Measurements from ENCODE around the gene CYP24A1.

CYP24A1 gene

DNA sequence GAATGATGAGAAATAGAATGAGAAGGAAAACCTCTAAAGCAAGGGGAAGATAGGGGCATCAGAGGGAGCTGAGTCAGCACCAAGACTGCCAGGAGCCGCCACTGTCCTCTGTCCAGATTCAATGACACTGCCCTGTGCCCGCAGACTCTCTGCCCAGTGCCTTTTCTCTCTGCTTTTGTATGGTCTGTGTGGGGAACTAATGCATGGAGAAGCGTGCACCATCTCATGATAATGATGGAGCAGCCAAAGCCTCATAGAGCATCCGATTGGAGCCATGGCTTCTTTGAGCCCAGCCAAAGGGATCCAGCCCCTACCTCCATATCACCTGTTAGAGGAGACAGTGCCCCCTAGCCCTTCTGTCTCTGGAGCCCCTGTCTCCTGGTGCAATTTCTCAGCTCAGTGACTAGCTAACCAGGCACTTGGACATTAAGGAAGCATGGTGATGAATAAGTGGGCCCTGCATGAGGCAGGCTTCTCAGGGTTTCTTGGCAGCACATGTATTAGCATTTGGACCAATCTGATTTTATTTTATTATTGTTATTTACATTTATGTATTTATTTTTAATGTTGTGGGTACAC lies 27.6 kb upstream of the CYP24A1 start:
- DNase-seq: no peak

- DNase-seq: no peak
Observed at GRCh38 chr20:54200487-54201267, 26.9 kb upstream of the CYP24A1 start.

DNA sequence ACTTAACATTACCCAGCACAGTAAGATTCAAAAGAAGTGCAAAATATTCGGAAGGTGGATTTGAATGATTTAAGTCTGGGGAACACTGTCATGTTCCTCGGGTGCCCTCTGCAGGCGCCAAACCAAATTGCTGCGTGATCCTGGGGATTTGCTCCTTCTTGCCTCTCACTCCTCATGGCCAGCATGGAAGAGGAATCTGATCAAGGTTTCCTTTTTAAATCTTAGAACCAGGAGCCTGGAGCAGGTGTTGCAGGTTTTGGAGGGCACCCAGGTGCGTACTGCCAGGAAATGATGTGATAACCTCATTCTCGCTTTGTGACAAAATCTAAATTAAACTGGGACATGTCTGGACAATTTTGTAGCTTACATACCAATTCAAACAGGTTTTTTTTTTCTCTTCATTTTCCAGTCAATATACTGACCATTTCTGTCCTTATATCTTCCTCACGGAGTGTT lies 26.0 kb upstream of the CYP24A1 start:
- DNase-seq: no peak

DNA sequence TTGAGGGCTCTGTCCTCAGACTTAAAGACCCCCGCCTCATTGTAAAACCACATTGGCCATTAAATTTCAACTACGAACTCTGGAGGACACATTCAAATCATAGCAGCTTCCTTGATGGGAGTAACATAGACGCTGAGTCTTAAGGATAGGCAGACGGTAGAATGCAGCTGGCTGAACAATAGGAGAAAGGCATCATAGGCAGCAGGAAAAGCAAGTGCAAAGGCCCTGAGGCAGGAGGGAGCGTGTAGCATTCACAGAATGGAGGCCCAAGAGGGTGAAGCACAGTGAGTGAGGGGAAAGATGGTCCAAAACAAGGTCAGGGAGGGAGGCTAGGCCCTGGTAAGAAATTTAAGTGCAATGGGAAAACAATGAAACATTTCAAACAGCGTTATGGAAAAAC lies 25.5 kb upstream of the CYP24A1 start:
- DNase-seq: no peak

GRCh38 chr20:54197621-54198604 lies 24.1 kb upstream of the CYP24A1 start:
- no peak for DNase-seq

DNA sequence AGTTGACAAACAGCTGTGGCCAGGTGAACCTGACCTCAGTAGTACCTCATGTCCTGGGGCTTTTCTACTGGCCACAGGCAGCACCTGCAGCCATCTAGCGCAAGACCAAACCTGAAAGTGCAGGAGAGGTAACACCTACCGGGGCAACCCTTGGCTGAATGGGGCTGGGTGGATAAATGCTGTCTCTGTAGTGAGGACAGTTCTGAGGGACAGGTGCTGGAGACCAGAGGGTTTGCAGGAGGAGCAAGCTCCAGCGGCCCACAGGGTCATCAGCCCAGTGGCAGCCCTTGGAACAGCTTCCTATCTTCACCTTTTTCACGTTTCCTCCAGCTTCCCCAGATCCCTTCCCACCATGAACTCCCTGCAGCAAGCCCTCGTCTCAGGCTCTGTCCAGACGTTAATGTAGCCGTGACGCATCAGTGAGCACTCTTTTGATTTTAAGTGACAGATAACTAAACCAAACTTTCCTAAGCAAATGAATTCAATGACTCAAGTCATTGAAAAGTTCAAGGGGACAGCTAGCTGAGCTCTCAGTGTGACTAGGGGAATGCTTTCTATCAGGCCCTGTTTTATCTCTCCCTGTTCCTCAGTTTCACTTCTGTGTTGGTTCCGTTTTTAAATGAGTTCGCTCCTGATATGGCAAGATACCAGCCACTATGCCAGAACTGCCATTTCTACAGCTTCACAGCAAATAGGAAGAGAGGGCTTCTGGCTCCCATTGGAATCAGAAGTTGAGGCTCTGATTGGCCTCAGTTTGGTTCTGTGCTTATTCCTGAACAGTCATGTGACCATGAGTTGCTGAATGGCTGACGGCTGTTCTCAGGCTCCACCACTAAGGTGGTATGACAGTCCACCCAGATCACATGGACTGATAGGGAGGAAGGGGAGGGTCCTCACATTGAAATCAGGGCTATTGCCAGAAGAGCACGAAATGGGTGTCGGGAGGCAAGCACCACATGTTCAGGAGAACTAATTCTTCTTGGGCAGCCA lies 22.0 kb upstream of the CYP24A1 start:
- no peak for DNase-seq

- DNase-seq: no peak
Observed at GRCh38 chr20:54194724-54195438, 21.1 kb upstream of the CYP24A1 start.

DNA sequence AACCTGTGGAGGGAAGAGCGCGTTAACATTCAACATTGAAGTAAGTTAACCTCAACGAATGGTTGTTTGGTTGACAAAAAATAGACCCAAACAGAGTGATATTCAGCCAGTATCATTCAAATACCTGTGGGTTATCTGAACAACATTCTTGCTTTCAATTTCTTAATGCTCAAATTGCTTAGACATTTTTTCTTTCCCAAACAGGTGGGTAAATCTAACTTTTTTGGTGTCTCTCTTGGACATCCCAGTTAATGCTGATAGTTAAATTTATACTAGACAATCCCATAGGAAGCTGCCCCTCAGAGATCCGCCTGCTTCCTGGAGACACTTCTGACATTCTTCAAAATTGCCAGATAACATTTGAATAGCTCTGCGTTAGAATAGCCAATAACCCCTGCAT lies 20.0 kb upstream of the CYP24A1 start:
- DNase-seq: no peak

DNA sequence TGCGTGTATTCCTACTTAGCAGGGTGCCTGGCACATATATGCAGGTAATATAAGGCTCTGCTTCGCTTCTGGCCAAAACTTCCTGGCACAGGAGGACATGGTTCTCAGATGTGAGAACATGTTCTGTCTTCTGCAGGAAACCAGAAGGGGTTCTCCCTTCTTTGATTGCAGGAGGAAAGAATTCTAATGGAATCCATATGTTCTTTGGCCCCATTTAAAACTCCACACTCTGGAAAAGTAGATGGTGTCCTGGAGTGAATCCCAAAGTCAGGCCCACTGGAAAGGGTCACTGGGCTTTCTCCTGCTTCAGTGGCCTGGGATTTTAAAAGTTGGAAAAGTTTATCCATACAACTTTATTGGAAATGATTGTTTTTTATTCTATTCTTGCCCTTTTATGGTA lies 16.4 kb upstream of the CYP24A1 start:
- no peak for DNase-seq

GRCh38 chr20:54189630-54190029 lies 15.8 kb upstream of the CYP24A1 start:
- DNase-seq: no peak

DNA sequence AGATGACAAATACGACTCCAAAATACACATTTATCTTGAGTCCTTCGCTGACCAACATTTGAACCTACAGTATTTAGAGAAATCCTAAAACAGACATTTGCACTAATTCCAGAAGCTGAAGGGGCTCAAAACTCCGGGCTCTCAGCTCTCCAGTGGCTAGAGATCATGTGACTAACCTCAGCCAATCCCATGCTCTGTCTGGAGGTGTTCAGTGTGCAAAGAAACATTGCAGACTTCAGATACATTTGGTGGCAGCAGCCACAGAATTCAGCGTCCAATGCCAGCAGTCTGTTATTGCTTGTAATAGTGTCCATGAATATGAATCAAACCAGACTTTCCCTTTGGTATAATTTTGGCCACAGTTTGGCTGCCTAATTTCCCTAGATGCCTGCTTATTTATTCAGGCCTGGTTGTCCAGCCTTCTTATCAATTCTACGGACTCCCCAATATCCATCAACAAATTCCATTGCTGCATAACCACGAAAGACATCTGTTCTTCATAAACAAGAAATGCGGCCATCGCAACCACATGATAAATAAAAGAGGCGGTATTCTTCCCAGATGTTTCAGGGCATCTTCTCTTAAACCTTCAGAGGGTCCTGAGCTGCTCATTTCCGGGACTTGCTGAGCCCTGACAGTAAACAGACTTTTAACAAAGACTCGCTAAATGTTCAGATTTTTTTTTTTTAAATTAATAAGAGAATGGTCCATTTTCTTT lies 14.5 kb upstream of the CYP24A1 start:
- DNase-seq: no peak

GRCh38 chr20:54184904-54185626 lies 11.3 kb upstream of the CYP24A1 start:
- DNase-seq: no peak

DNA sequence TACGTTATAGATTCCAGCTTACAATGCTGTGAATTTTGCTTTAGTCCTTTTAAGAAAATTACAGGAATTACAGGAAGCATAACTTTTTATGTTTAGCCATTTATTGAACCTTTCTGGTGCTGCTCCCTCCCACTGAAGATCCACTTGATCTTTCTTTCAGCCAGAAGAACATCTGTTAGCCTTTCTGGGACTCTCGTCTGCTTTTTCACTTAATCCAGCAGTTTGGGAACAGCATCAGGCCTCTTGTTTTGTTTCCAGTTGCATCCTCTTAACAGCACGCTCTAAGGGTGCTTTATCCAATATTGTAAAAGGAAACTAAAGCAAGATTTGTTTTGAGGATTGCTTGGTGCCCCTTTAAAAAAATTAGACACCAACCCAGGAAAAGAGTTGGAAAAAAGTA lies 10.3 kb upstream of the CYP24A1 start:
- DNase-seq: no peak

DNA sequence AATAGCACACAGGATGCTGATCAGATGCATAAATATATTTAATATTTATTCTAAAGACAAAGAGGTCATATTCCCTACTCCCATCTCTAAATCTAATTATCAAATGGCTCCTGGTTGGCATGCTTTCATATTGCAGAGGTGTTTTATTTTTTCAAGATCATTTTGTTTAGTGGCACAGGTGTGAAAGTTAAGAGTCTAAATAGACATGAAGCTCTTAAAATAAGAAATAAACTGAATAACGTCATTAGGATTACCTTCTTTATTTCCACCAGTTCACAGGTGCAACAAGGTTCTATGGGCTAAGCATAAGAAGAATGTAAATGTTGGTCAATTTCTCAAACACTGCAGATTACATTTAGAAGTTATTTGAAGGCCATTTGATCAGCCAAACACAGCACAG lies 7.1 kb upstream of the CYP24A1 start:
- no peak for DNase-seq

GRCh38 chr20:54179946-54180345 lies 6.2 kb upstream of the CYP24A1 start:
- DNase-seq: no peak

DNA sequence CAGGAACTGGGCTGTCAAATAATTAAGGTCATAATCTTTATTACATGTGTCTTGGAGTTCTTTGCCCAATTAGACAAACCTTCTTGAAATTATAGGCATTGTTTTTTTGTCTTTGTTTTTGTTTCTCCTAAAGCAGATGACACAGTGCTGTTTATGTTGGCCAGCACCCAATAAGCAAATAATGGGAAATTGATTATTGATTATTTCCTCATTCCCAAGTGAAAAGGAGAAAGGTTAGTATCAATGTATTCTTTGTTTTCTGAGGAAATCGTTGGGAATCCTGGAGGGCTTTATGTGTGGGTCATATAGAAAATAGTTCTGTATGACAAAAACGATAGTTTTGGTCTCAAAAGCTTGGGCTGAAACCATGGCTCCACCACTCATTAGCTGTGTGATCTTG lies 4.5 kb upstream of the CYP24A1 start:
- no peak for DNase-seq

DNA sequence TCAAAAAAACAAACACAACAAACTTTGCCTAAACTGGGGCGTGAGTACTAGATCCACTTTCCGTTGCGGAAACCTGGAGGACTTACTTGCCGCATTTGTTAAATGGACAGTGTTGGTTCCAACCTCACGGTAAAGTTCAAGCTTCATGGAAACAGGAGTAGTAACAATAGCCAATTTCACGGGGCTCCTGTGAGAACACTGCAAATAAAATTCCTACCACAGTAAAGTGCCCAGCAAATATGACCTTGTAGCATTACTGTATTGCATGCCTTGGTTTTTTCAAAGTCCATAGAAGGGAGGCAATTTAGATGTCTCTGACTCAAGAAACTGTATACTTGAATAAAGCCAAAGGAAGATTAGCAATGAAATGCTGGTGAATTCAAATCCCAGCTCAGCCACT lies 3.6 kb upstream of the CYP24A1 start:
- DNase-seq: no peak

DNA sequence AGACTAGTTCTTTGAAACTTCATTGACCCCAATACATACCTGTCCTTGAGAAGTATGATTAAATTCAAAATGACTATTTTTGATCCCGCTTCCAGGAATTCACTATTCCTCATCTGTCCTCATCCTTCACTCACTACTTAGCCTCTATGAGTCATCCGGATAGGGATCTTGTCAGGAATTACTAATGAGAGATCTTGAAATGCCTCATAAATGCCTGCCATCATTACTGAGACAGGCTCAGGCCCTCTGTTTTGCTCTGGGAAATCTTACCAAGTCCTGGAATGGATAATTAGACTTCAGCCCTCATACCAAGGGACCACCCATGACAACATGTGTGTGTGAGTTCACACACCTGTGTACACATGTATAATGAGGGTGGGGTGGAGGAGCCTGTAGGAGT lies 2.8 kb upstream of the CYP24A1 start:
- DNase-seq: no peak

DNA sequence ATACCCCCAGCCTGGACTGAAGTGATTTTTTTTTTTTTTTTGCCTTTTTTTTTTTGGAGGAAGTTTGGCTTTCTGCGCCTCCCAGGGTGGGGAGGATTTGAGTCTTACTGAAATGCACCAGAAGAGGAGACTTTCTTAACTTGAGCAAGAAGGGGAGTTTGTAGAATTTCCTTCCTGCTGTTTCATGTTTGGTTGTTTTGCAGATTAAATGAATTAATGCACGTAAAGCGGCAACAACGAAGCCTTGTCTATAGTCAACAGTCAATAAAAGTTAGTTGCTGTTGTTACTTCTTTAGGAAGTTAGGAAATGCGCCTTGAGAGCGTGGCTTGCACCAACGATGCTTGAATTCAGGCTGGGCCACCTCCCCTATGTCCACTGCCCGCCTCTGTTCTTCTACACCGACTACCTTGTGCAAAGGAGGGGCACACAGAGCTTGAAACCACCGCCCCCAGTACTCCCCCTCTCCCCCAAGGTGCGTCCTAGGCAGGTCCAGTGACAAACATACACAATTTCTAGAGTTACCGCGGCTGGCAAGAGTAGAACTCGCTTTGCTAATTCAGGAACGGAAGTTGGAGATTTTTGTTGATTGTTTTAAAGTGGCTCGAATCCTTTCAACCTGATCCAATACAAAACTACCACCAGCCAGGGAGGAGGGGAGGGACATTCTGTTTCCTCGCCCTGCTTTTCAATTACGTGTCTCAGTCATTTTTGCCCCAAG lies 830 bp upstream of the CYP24A1 start:
- no peak for DNase-seq

All from NCI-H510A (cell line).